GM13976 (cell line): ENCODE results near the gene SLC6A11.

ENCODE experiments used
- DNase-seq: peaks from one replicate; pipeline ENCODE4 v3.0.0; 2012; ENCODE audit warnings: low spot score
- CTCF ChIP-seq: IDR thresholded peaks from 2 replicates; pipeline ENCODE4 v1.5.1; 2012; ENCODE audit warnings: borderline replicate concordance, mild to moderate bottlenecking; ENCODE audit not compliant: insufficient read depth; ENCODE audit errors: extremely low read depth, missing control alignments, control extremely low read depth
- in situ Hi-C: fragments of 300-500 bp; cut with MboI; formaldehyde crosslinking; loops from one replicate; pipeline ENCODE4 v1.12.0; 2022; ENCODE audit warnings: low sequenced_read_pairs, mixed read lengths, inconsistent platforms; ENCODE audit not compliant: unreplicated experiment

The SLC6A11 gene

GRCh38 chr3:10961921-10962320 is 145.9 kb downstream of the SLC6A11 start:
- in situ Hi-C loops, result no loop called here
- TF ChIP-seq CTCF, result no peak
- no peak for DNase-seq

- DNase-seq, result no peak
Measured at GRCh38 chr3:10962481-10963036, 146.5 kb downstream of the SLC6A11 start.

GRCh38 chr3:10964537-10965167 is 148.6 kb downstream of the SLC6A11 start:
- TF ChIP-seq CTCF, result no peak
- DNase-seq, result no peak
- in situ Hi-C loops, result no loop called here

More at GRCh38 chr3:10962481-10963036, 146.5 kb downstream of the SLC6A11 start:
- in situ Hi-C loops, result no loop called here
- no peak for TF ChIP-seq CTCF

GRCh38 chr3:10968401-10968800 is 152.4 kb downstream of the SLC6A11 start:
- in situ Hi-C loops, result no loop called here
- DNase-seq, result no peak
- TF ChIP-seq CTCF, result no peak

- no peak for TF ChIP-seq CTCF
- in situ Hi-C loops, result no loop called here
- no peak for DNase-seq
Measured at GRCh38 chr3:10970306-10970960, 154.4 kb downstream of the SLC6A11 start.

- in situ Hi-C loops, result no loop called here
- no peak for TF ChIP-seq CTCF
- DNase-seq, result no peak
Measured at GRCh38 chr3:10972072-10972782, 156.2 kb downstream of the SLC6A11 start.
